DOHH2 (cell line): Measurements from ENCODE around the gene GPD2.

Experiments
- CTCF ChIP-seq: fragments of 200-600 bp; sonication (generic); IDR thresholded peaks from one replicate; pipeline ENCODE4 v1.5.1; 2014; ENCODE audit warnings: antibody characterized with exemption, mild to moderate bottlenecking, low read depth, low read length; ENCODE audit not compliant: poor library complexity, severe bottlenecking
- EZH2phosphoT487 ChIP-seq: fragments of 200-600 bp; sonication (generic); IDR thresholded peaks from 2 replicates; pipeline ENCODE4 v1.6.1; 2017; ENCODE audit warnings: borderline replicate concordance, mild to moderate bottlenecking, antibody characterized with exemption, low read length, moderate library complexity, mixed read lengths

GRCh38 chr2:156471762-156472161 is 35.6 kb downstream of the GPD2 start:
- TF ChIP-seq CTCF (no peak), EZH2phosphoT487 (no peak)
